ENCODE data around the gene WNT4. TPM values are rescaled to one million over a fixed set of nuclear protein-coding genes. Genes with fewer than 3 reads are reported as not detected.

The WNT4 gene
- total RNA-seq, 4 donors from 2014 or later: 1.3 to 14.0 (median 11.5) TPM; not detected in 1

DNA sequence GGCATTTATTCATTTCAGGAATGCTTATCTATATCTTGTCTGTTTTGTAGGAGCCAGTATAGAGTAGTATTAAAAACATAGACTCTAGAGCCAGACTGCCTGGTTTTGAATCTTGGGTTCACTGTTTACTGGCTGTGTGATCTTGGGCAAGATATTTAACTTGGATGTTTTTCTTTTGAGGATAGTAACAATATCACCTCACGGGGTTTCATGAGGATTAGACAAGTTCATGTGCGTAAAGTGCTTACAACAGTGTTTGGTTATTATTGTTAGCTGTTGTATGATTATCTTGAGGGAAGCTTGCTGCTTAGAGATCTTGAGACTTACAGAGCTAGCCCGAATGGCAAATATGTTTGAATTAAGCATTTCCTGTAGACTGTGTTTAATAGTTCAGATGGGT, 40.2 kb downstream of the WNT4 start:
- DNase-seq: no peak
- H3K27ac ChIP-seq: no peak overlapping the region
- no peaks in the 10 kb centered on the region for H3K36me3 ChIP-seq
- TF ChIP-seq, protein P1, sequence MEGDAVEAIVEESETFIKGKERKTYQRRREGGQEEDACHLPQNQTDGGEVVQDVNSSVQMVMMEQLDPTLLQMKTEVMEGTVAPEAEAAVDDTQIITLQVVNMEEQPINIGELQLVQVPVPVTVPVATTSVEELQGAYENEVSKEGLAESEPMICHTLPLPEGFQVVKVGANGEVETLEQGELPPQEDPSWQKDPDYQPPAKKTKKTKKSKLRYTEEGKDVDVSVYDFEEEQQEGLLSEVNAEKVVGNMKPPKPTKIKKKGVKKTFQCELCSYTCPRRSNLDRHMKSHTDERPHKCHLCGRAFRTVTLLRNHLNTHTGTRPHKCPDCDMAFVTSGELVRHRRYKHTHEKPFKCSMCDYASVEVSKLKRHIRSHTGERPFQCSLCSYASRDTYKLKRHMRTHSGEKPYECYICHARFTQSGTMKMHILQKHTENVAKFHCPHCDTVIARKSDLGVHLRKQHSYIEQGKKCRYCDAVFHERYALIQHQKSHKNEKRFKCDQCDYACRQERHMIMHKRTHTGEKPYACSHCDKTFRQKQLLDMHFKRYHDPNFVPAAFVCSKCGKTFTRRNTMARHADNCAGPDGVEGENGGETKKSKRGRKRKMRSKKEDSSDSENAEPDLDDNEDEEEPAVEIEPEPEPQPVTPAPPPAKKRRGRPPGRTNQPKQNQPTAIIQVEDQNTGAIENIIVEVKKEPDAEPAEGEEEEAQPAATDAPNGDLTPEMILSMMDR (IDR thresholded peaks at IDR 0.05): no peak
- TF ChIP-seq POLR2A (IDR thresholded peaks at IDR 0.05): no peak
- intact Hi-C loops (cut with DNase I; ENCODE audit: low total_unique reads): no loop called here
- no peaks in the 10 kb centered on the region for H3K9me3 ChIP-seq
- H3K4me1 ChIP-seq: no peaks in the 10 kb centered on the region
- H3K4me3 ChIP-seq: no peak overlapping the region
- H3K27me3 ChIP-seq: no peaks in the 10 kb centered on the region

DNA sequence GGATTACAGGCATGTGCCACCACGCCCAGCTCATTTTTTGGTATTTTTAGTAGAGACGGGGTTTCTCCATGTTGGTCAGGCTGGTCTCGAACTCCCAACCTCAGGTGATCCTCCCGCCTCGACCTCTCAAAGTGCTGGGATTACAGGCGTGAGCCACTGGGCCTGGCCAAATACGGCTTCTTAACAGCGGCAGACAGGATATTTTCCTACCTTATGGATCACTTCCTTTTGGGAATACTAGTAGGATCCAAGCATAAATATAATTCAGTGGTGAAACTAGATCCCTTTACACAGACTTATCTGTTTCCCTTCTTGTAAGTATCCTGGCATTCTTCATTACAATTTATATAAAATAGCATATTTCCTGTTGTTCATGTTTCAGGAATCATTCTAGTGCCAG, 40.9 kb downstream of the WNT4 start:
- no peak for DNase-seq
- Histone ChIP-seq H3K9me3 (no peaks in the 10 kb centered on the region), H3K27ac (no peak overlapping the region), H3K36me3 (no peaks in the 10 kb centered on the region), H3K27me3 (no peaks in the 10 kb centered on the region), H3K4me1 (no peaks in the 10 kb centered on the region), H3K4me3 (no peak overlapping the region)
- intact Hi-C loops (cut with DNase I; ENCODE audit: low total_unique reads): no loop called here
- TF ChIP-seq, protein P1 (IDR thresholded peaks at IDR 0.05): no peak
- no peak for TF ChIP-seq POLR2A (IDR thresholded peaks at IDR 0.05)

DNA sequence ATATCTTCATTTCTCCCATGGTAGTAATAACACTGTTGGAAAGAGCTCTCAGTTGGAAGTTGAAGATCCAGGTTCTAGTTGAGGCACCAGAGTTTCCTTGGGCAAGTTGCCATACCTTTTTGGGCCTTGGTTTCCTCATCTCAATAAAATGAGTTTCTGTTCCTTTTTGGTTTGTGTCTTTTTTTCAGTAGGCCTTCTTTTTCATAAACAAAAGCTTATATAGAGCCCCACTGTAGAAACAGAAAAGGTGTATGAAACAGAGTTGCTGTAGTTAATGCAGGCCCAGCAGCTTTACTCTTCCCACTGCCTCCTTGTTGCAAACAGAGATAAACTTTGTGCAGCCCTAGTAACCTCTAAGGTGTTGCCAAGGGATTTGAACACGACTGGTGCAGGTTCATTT, 41.7 kb downstream of the WNT4 start:
- intact Hi-C loops (cut with DNase I; ENCODE audit: low total_unique reads): no loop called here
- Histone ChIP-seq H3K36me3 (no peaks in the 10 kb centered on the region), H3K27me3 (no peaks in the 10 kb centered on the region)

DNA sequence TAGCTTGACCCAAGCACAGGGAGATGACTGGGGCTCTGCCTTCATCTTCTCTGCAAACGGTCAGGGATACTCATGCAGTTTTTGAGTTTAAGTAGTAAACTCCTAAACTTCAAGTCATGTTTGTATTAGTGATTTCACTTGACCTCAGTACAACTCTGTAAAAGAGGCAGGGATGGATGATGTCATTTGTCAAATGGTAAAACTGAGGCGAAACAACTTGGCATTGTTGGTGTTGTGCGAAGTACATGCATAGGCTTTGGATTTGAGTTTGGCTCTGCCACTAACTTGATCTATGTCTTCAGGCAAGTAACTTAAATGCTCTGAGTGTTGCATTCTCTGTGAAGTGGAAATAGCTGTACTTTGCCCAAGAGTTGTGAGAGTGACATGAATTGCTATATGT, 42.7 kb downstream of the WNT4 start:
- H3K9me3 ChIP-seq: no peaks in the 10 kb centered on the region
- no peak for TF ChIP-seq POLR2A (IDR thresholded peaks at IDR 0.05)
- TF ChIP-seq, protein P1 (IDR thresholded peaks at IDR 0.05): no peak
- H3K27me3 ChIP-seq: no peaks in the 10 kb centered on the region
- H3K4me3 ChIP-seq: no peak overlapping the region
- intact Hi-C loops (cut with DNase I; ENCODE audit: low total_unique reads): no loop called here
- H3K27ac ChIP-seq: no peak overlapping the region
- H3K4me1 ChIP-seq: no peaks in the 10 kb centered on the region
- no peaks in the 10 kb centered on the region for H3K36me3 ChIP-seq
- no peak for DNase-seq

More for the DNA sequence above, 41.7 kb downstream of the WNT4 start:
- Histone ChIP-seq H3K4me1 (no peaks in the 10 kb centered on the region), H3K4me3 (no peak overlapping the region), H3K9me3 (no peaks in the 10 kb centered on the region), H3K27ac (no peak overlapping the region)
- DNase-seq: no peak
- TF ChIP-seq POLR2A (IDR thresholded peaks at IDR 0.05): no peak
- TF ChIP-seq, protein P1 (IDR thresholded peaks at IDR 0.05): no peak

DNA sequence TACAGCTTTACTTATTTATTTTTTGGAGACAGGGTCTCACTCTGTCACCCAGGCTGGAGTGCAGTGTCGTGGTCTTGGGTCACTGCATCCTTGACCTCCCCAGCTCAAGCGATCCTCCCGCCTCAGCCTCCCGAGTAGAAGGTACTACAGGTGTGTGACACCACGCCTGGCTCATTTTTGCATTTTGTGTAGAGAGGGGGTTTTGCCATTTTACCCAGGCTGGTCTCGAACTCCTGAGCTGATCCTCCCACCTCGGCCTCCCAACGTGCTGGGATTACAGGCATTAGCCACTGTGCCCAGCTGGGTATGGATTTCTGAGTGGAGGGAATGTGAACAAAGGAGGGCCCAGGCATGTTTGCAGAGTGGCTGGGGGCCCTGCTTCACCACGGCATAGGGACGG, 44.1 kb downstream of the WNT4 start:
- Histone ChIP-seq H3K27ac (no peak overlapping the region), H3K27me3 (no peaks in the 10 kb centered on the region), H3K4me3 (no peak overlapping the region), H3K9me3 (no peaks in the 10 kb centered on the region), H3K36me3 (no peaks in the 10 kb centered on the region), H3K4me1 (no peaks in the 10 kb centered on the region)
- no peak for TF ChIP-seq POLR2A (IDR thresholded peaks at IDR 0.05)
- TF ChIP-seq, protein P1 (IDR thresholded peaks at IDR 0.05): no peak
- intact Hi-C loops (cut with DNase I; ENCODE audit: low total_unique reads): no loop called here
- no peak for DNase-seq

Measured in uterus (tissue), 4 donors.